GM21367 (cell line): ENCODE data around the gene FAM186B.

Source experiments
- ATAC-seq: cut with Tn5 transposase; IDR thresholded peaks from one replicate; pipeline ENCODE4 v1.9.1; 2021; ENCODE audit not compliant: unreplicated experiment

FAM186B gene

GRCh38 chr12:49636574-49636973 is 31.1 kb upstream of the FAM186B start:
- no peak for ATAC-seq

GRCh38 chr12:49635656-49636055 is 30.2 kb upstream of the FAM186B start:
- ATAC-seq: no peak

- no peak for ATAC-seq
These were observed 29.6 kb upstream of the FAM186B start for GRCh38 chr12:49635036-49635435.

GRCh38 chr12:49633703-49634345 is 28.4 kb upstream of the FAM186B start:
- ATAC-seq: no peak

GRCh38 chr12:49632986-49633702 is 27.7 kb upstream of the FAM186B start:
- ATAC-seq: no peak

GRCh38 chr12:49632401-49632800 is 27.0 kb upstream of the FAM186B start:
- no peak for ATAC-seq

GRCh38 chr12:49631336-49631907 is 26.0 kb upstream of the FAM186B start:
- ATAC-seq: no peak

- no peak for ATAC-seq
These were observed 22.4 kb upstream of the FAM186B start for GRCh38 chr12:49627752-49628360.

GRCh38 chr12:49626836-49627235 is 21.4 kb upstream of the FAM186B start:
- ATAC-seq: no peak

- ATAC-seq: no peak
These were observed 20.9 kb upstream of the FAM186B start for GRCh38 chr12:49626169-49626835.

- no peak for ATAC-seq
These were observed 19.6 kb upstream of the FAM186B start for GRCh38 chr12:49624921-49625577.

GRCh38 chr12:49623142-49623904 is 17.9 kb upstream of the FAM186B start, which contains the start of gene PRPF40B:
Gene PRPF40B (plus strand): TSS chr12:49623561. CDS start chr12:49623591, 30 bp downstream.
- peak; percentile 70 for ATAC-seq

GRCh38 chr12:49622501-49623141 is 17.2 kb upstream of the FAM186B start:
- ATAC-seq: peak; percentile 11

GRCh38 chr12:49621651-49622500 is 16.4 kb upstream of the FAM186B start:
- ATAC-seq: no peak

GRCh38 chr12:49619286-49619685 is 13.8 kb upstream of the FAM186B start:
- no peak for ATAC-seq

- ATAC-seq: no peak
These were observed 13.1 kb upstream of the FAM186B start for GRCh38 chr12:49618576-49618975.

GRCh38 chr12:49616533-49617219 is 11.2 kb upstream of the FAM186B start:
- ATAC-seq: no peak

- ATAC-seq: no peak
These were observed 10.3 kb upstream of the FAM186B start for GRCh38 chr12:49615725-49616124.
